GM10266 (cell line): ENCODE results near the gene RHBG.

Experiments
- DNase-seq: peaks from one replicate; pipeline ENCODE4 v3.0.0; 2012; ENCODE audit errors: extremely low spot score
- CTCF ChIP-seq: IDR thresholded peaks from 2 replicates; pipeline ENCODE4 v1.5.1; 2012; ENCODE audit warnings: mild to moderate bottlenecking, low read depth; ENCODE audit not compliant: control insufficient read depth, insufficient read depth; ENCODE audit errors: missing control alignments

Gene RHBG

GRCh38 chr1:156410740-156411139, 41.7 kb downstream of the RHBG start:
- TF ChIP-seq CTCF = no peak
- no peak for DNase-seq

GRCh38 chr1:156412653-156413321, 43.8 kb downstream of the RHBG start:
- no peak for DNase-seq
- no peak for TF ChIP-seq CTCF

GRCh38 chr1:156413391-156414246, 44.6 kb downstream of the RHBG start:
- no peak for TF ChIP-seq CTCF
- no peak for DNase-seq

GRCh38 chr1:156414461-156415064, 45.6 kb downstream of the RHBG start:
- TF ChIP-seq CTCF = no peak
- no peak for DNase-seq

GRCh38 chr1:156416993-156417392, 48.0 kb downstream of the RHBG start:
- DNase-seq = no peak
- no peak for TF ChIP-seq CTCF

- TF ChIP-seq CTCF = no peak
Measured at GRCh38 chr1:156417401-156418020, 48.5 kb downstream of the RHBG start.

More at GRCh38 chr1:156417401-156418020, 48.5 kb downstream of the RHBG start:
- DNase-seq = no peak
